HG02763 (cell line): ENCODE data around the gene TM9SF3.

Experiments used
- ATAC-seq: cut with Tn5 transposase; IDR thresholded peaks from one replicate; pipeline ENCODE4 v1.9.1; 2021; ENCODE audit warnings: mild to moderate bottlenecking, moderate library complexity; ENCODE audit not compliant: unreplicated experiment

The TM9SF3 gene

GRCh38 chr10:96482815-96483588 lies 103.8 kb downstream of the TM9SF3 start:
- ATAC-seq: no peak

DNA sequence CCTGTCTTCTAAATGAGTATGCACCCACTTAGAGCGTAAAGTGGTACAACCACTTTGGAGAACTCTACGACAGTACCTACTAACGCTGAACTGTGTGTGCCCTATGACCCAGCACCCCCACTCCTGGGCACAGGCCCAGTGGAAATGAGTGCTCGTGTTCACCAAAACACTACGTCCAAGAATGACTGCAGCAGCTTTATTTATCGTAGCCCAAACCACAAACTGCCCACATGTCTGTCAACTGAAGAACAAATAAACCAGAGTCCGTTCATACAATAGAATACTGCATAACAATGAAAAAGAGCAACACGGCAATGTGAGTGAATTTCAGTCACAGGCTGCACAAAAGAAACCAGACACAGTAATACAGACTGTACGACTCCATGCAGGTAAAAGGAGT lies 108.5 kb downstream of the TM9SF3 start:
- ATAC-seq: no peak

DNA sequence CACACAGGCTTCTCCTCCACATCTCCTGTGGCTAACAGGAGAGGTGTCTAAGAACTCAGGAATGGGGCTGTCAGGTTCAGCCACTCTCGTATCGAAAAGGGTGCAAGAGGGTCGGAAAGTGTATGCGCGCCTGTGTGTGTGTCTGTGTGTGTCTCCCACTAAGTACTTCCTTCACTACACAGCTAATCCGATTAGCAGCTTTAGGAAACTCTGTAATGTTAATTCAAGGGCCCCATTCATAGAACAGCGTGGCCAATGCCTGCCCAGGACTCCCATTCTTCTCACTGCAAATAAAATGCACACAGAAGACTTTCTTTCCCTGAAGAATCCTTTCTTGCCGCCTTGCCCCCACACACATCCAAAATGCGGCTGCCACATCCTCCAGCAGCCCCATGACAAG lies 112.9 kb downstream of the TM9SF3 start:
- no peak for ATAC-seq

GRCh38 chr10:96470116-96470743 lies 116.6 kb downstream of the TM9SF3 start:
- no peak for ATAC-seq

GRCh38 chr10:96468845-96469244 lies 118.0 kb downstream of the TM9SF3 start:
- ATAC-seq: no peak
